B cell (primary cell): ENCODE measurements around the gene XPA. TPM values are rescaled to one million over a fixed set of nuclear protein-coding genes. Genes with fewer than 3 reads are reported as not detected.

ENCODE experiments used
- ATAC-seq: fragments of 200-7000 bp; cut with Tn5 transposase; one replicate; pipeline ENCODE4 v1.10.0; 2021; ENCODE audit warnings: low read depth, mild to moderate bottlenecking, moderate number of reproducible peaks, moderate library complexity
- CTCF ChIA-PET: fragments of 350-600 bp; sonication (Branson Sonifier 250); formaldehyde crosslinking; loops from one replicate; lab custom pipeline; 2021; ENCODE audit warnings: antibody characterized with exemption, inconsistent platforms; lab: Charles Lee
- POLR2A ChIA-PET: fragments of 350-600 bp; sonication (Branson Sonifier 250); formaldehyde crosslinking; loops from one replicate; lab custom pipeline; 2021; ENCODE audit warnings: antibody characterized with exemption; lab: Charles Lee
- DNase-seq: peaks from one replicate; pipeline ENCODE4 v3.0.0; 2013
- H2AFZ ChIP-seq: 2 replicates; pipeline ENCODE4 v1.6.1; 2012; ENCODE audit warnings: mild to moderate bottlenecking, low read depth, low read length; ENCODE audit not compliant: insufficient read depth, poor library complexity, severe bottlenecking
- H3K27ac ChIP-seq, 2 donors: 1 replicate in 1 of 2; 2 replicates in 1 of 2; pipeline ENCODE4 v1.5.1; 2012 to 2013; ENCODE audit warnings: low read length in 2 of 2, mild to moderate bottlenecking in 2 of 2, moderate library complexity in 1 of 2
- H3K27me3 ChIP-seq, 4 experiments: fragments of 200-600 bp in 1 of 4; sonication (generic) in 1 of 4; replicated peaks in 1 of 4; 1 replicate in 2 of 4; 2 replicates in 2 of 4; pipeline versions ENCODE4 v1.6.1 to v1.7.0; 2013 to 2016; ENCODE audit warnings: low read length in 3 of 4, mild to moderate bottlenecking in 2 of 4, mixed read lengths in 1 of 4, moderate library complexity in 1 of 4; ENCODE audit not compliant: insufficient read depth in 4 of 4, control insufficient read depth in 3 of 4; ENCODE audit errors: control extremely low read depth in 1 of 4
- H3K36me3 ChIP-seq, 2 experiments: replicated peaks in 1 of 2; 1 replicate in 1 of 2; 2 replicates in 1 of 2; pipeline versions ENCODE4 v1.6.1 to v1.7.1; 2013; ENCODE audit warnings: low read length in 1 of 2; ENCODE audit not compliant: insufficient read depth in 2 of 2, control insufficient read depth in 1 of 2; ENCODE audit errors: control extremely low read depth in 1 of 2, extremely low read depth in 1 of 2
- H3K4me1 ChIP-seq, 2 donors: fragments of 200-600 bp in 1 of 2; sonication (generic) in 1 of 2; 1 replicate in 1 of 2; 2 replicates in 1 of 2; pipeline versions ENCODE4 v1.5.1 to v1.6.1; 2013 to 2017; ENCODE audit warnings: low read length in 2 of 2; ENCODE audit not compliant: control insufficient read depth in 2 of 2, insufficient read depth in 2 of 2
- H3K4me2 ChIP-seq: replicated peaks from 2 replicates; pipeline ENCODE3; 2012; ENCODE audit warnings: mild to moderate bottlenecking, low read depth, low read length; ENCODE audit not compliant: poor library complexity, severe bottlenecking
- H3K4me3 ChIP-seq, 5 experiments: fragments of 200-600 bp in 1 of 5; sonication (generic) in 1 of 5; 1 replicate in 3 of 5; 2 replicates in 2 of 5; pipeline versions ENCODE4 v1.5.1 to v1.7.0; 2011 to 2016; ENCODE audit warnings: low read length in 4 of 5, mild to moderate bottlenecking in 4 of 5, low read depth in 2 of 5, control low read depth in 1 of 5, moderate library complexity in 1 of 5; ENCODE audit not compliant: insufficient read depth in 1 of 5; ENCODE audit errors: control extremely low read depth in 1 of 5, extremely low read depth in 1 of 5
- H3K79me2 ChIP-seq: fragments of 200-600 bp; sonication (generic); one replicate; pipeline ENCODE4 v1.6.0; 2016; ENCODE audit warnings: low read length; ENCODE audit not compliant: control insufficient read depth, insufficient read depth
- H3K9ac ChIP-seq: fragments of 200-600 bp; sonication (generic); 2 replicates; pipeline ENCODE4 v1.6.1; 2017; ENCODE audit warnings: mild to moderate bottlenecking, low read length, moderate library complexity
- H3K9me3 ChIP-seq, 3 donors: one replicate each; pipeline versions ENCODE4 v1.6.1 to v1.7.1; 2013; ENCODE audit warnings: low read length in 2 of 3; ENCODE audit not compliant: control insufficient read depth in 2 of 3, insufficient read depth in 1 of 3; ENCODE audit errors: control extremely low read depth in 1 of 3
- H4K20me1 ChIP-seq: 2 replicates; pipeline ENCODE4 v1.6.0; 2012; ENCODE audit warnings: mild to moderate bottlenecking, low read length; ENCODE audit not compliant: insufficient read depth, control insufficient read depth, poor library complexity, severe bottlenecking
- H3K27ac Mint-ChIP-seq: one replicate; pipeline ENCODE4 v1.8.0; 2021; ENCODE audit warnings: mixed read lengths
- H3K27me3 Mint-ChIP-seq: one replicate; pipeline ENCODE4 v1.8.0; 2021; ENCODE audit warnings: mixed read lengths
- H3K4me1 Mint-ChIP-seq: one replicate; pipeline ENCODE4 v1.8.0; 2021; ENCODE audit warnings: mixed read lengths
- H3K4me3 Mint-ChIP-seq: one replicate; pipeline ENCODE4 v1.8.0; 2021; ENCODE audit warnings: mixed read lengths
- H3K9me3 Mint-ChIP-seq: one replicate; pipeline ENCODE4 v1.8.0; 2022; ENCODE audit warnings: mixed read lengths; ENCODE audit not compliant: insufficient read depth
- EZH2 ChIP-seq: IDR thresholded peaks from 2 replicates; pipeline ENCODE4 v1.6.1; 2012; ENCODE audit warnings: borderline replicate concordance, low read depth, mild to moderate bottlenecking, moderate library complexity, low read length; ENCODE audit not compliant: insufficient read depth, poor library complexity, severe bottlenecking
- WGBS: methylation state at CpG from one replicate; pipeline ENCODE4 v1.1.5; 2013; ENCODE audit warnings: missing lambda C conversion rate; ENCODE audit not compliant: insufficient coverage; 5-methylcytosine and 5-hydroxymethylcytosine counted together
- intact Hi-C: fragments of 100-400 bp; cut with micrococcal nuclease; formaldehyde crosslinking; loops from one replicate; pipeline ENCODE4 v1.10.0; 2022
- polyA plus RNA-seq: library from polyadenylated mRNA; depleted of rRNA; stranded (reverse); fragments of >200 nt; gene quantifications from 2 replicates; pipeline ENCODE4 v1.2.3, GENCODE V29; 2012
- total RNA-seq, 2 donors: library from RNA; stranded (reverse); fragments of 120-200 nt in 1 of 2; gene quantifications; 1 replicate in 1 of 2; 2 replicates in 1 of 2; pipeline versions ENCODE4 v1.2.3 to v1.2.4, GENCODE V29; 2013 to 2022
- TF ChIP-seq, protein P1 (sequence below): fragments of 200-600 bp; IDR thresholded peaks from one replicate; pipeline ENCODE4 v1.8.0; 2022; ENCODE audit warnings: antibody characterized with exemption, mild to moderate bottlenecking

The XPA gene
- total and polyA plus RNA-seq, 2 donors (not counting 1 experiment from before 2014, with no cell fraction given): 3.8 to 21.3 TPM

DNA sequence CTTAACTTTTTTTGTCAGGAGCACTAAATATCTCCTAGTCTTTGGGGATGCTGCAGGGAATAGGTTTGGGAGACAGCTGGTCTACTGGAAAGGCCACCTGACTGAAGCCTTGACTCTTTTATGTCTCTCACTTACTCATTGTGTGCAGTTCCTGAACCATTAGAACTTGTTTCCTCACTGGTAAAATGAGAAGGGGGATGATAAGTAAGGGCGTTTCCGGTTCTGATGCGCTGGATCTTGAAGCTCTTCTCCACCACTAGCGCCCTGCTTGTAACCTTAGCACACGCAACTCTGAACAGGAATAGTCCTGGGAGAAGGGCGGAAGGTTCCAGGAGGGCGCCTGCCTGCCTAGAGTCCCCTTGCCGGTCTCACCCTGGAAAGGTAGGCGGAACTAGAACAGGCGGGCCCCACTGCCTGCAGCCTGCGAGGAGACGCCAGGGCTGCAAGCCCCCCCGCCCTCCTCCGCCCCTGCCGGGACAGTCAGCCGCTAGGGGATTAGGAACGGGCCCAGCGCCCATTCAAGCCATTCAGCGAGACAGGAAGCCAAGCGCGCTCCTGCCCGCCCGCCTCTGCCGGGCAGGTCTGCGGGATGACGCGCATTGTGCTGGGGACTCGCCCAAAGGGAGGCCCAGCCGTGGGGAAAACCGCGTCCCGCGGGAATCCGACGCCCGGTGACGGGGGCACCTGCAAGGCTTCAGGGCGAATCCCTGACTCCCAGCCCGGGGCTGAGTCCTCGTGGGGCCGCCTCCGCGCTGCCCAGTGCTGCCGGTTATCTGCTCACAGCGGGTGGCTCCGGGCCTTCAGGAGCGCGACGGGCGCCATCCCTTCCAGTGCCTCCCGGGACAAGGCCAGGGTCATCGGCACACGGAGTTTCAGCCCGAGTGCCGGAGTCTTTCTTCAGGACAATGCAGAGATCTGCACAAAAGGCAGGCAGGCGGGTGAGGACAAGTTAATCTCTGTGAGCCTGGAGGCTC, 44.0 kb upstream of the XPA start:
- H3K4me3 ChIP-seq: peak overlapping the region in 2 of 5 experiments; percentile 32 to 48
- ATAC-seq (peak; percentile 41), DNase-seq (peak; percentile 59)
- H3K9me3 ChIP-seq: peaks cover 0 to 25% (median 11%) of the 10 kb centered on the region in 3 donors
- no peaks in the 10 kb centered on the region for H3K36me3 ChIP-seq
- peaks cover 0 to 79% (median 31%) of the 10 kb centered on the region in 4 experiments for H3K27me3 ChIP-seq
- H2AFZ ChIP-seq: peak overlapping the region; percentile 50
- no peaks in the 10 kb centered on the region for H3K79me2 ChIP-seq
- H3K4me1 Mint-ChIP-seq: peaks cover 6% of the 10 kb centered on the region
- no peak for TF ChIP-seq EZH2
- TF ChIP-seq, protein P1, sequence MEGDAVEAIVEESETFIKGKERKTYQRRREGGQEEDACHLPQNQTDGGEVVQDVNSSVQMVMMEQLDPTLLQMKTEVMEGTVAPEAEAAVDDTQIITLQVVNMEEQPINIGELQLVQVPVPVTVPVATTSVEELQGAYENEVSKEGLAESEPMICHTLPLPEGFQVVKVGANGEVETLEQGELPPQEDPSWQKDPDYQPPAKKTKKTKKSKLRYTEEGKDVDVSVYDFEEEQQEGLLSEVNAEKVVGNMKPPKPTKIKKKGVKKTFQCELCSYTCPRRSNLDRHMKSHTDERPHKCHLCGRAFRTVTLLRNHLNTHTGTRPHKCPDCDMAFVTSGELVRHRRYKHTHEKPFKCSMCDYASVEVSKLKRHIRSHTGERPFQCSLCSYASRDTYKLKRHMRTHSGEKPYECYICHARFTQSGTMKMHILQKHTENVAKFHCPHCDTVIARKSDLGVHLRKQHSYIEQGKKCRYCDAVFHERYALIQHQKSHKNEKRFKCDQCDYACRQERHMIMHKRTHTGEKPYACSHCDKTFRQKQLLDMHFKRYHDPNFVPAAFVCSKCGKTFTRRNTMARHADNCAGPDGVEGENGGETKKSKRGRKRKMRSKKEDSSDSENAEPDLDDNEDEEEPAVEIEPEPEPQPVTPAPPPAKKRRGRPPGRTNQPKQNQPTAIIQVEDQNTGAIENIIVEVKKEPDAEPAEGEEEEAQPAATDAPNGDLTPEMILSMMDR: no peak
- peak overlapping the region; percentile 69 for H3K4me2 ChIP-seq
- H3K27me3 Mint-ChIP-seq: peaks cover 77% of the 10 kb centered on the region
- ChIA-PET POLR2A (no interaction called here), CTCF (no interaction called here)
- no peaks in the 10 kb centered on the region for H3K9me3 Mint-ChIP-seq
- H4K20me1 ChIP-seq: no peaks in the 10 kb centered on the region
- peak overlapping the region; percentile 32 for H3K9ac ChIP-seq
- 8% methylated on average over 56 of the region's 56 CpGs for WGBS
- intact Hi-C loops: no loop called here
- no peak overlapping the region for H3K27ac ChIP-seq
- H3K4me1 ChIP-seq: peaks cover 11 to 12% of the 10 kb centered on the region in 2 donors
- peak overlapping the region; percentile 70 for H3K4me3 Mint-ChIP-seq
- H3K27ac Mint-ChIP-seq: no peak overlapping the region

DNA sequence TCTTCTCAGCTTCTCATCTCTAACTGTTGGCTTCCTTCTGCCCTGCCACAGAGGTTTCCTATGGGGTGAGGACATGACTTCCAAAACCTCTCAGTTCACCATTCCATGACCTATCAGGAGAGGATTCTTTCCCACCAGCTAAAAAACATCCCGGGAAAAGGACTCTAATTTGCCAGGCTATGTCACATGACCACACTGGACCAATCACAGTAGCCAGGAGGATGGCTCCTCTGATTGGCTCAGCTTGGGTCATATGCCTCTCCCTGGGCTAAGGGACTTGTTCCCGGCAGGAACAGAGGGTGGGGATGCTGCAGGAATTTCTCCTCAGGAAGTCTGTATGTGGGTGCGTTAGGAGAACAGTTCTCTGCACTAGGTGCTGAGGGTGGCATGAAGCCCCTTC, 40.3 kb upstream of the XPA start:
- Histone ChIP-seq H3K79me2 (no peaks in the 10 kb centered on the region), H3K27me3 (peaks cover 0 to 60% (median 22%) of the 10 kb centered on the region in 4 experiments), H3K4me2 (no peak overlapping the region), H3K9me3 (peaks cover 0 to 21% (median 4%) of the 10 kb centered on the region in 3 donors), H2AFZ (no peak overlapping the region), H3K27ac (no peak overlapping the region), H3K36me3 (no peaks in the 10 kb centered on the region), H3K4me3 (no peak overlapping the region), H3K4me1 (peaks cover 11 to 12% of the 10 kb centered on the region in 2 donors), H3K9ac (no peak overlapping the region), H4K20me1 (no peaks in the 10 kb centered on the region)
- no peak for TF ChIP-seq EZH2
- TF ChIP-seq, protein P1: no peak
- 76% methylated on average over 2 of the region's 3 CpGs for WGBS
- CTCF ChIA-PET: no interaction called here
- Mint-ChIP-seq H3K27me3 (peaks cover 54% of the 10 kb centered on the region), H3K4me1 (peaks cover 6% of the 10 kb centered on the region), H3K9me3 (no peaks in the 10 kb centered on the region), H3K27ac (no peak overlapping the region), H3K4me3 (no peak overlapping the region)
- ATAC-seq (no peak), DNase-seq (no peak)
- intact Hi-C loops: no loop called here
- POLR2A ChIA-PET: no interaction called here
